Kidney epithelial cell (primary cell): ENCODE data around the gene ARSB. TPM values are rescaled to one million over a fixed set of nuclear protein-coding genes. Genes with fewer than 3 reads are reported as not detected.

Source experiments
- DNase-seq: peaks from one replicate; pipeline ENCODE4 v3.0.0-alpha.2; 2010; ENCODE audit warnings: low read depth
- H3K27me3 ChIP-seq: 2 replicates; pipeline ENCODE4 v1.6.0; 2011; ENCODE audit warnings: low read length; ENCODE audit not compliant: control insufficient read depth, insufficient read depth
- H3K36me3 ChIP-seq: 2 replicates; pipeline ENCODE4 v1.5.1; 2011; ENCODE audit warnings: low read length; ENCODE audit not compliant: control insufficient read depth, insufficient read depth
- H3K4me3 ChIP-seq: 2 replicates; pipeline ENCODE4 v1.5.1; 2011; ENCODE audit warnings: low read depth, mild to moderate bottlenecking, control low read depth, low read length
- total RNA-seq: library from RNA; depleted of rRNA; stranded (reverse); fragments of >200 nt; gene quantifications from 2 replicates; pipeline ENCODE4 v1.2.3, GENCODE V29; 2015
- TF ChIP-seq, protein P1 (sequence below): IDR thresholded peaks from 2 replicates; pipeline ENCODE4 v1.5.1; 2011; ENCODE audit warnings: mild to moderate bottlenecking, moderate library complexity, low read length, control low read depth, inconsistent platforms; ENCODE audit not compliant: insufficient read depth, poor library complexity, severe bottlenecking

ARSB gene
- total RNA-seq, 1 donor from 2014 or later, result 17.5 TPM

DNA sequence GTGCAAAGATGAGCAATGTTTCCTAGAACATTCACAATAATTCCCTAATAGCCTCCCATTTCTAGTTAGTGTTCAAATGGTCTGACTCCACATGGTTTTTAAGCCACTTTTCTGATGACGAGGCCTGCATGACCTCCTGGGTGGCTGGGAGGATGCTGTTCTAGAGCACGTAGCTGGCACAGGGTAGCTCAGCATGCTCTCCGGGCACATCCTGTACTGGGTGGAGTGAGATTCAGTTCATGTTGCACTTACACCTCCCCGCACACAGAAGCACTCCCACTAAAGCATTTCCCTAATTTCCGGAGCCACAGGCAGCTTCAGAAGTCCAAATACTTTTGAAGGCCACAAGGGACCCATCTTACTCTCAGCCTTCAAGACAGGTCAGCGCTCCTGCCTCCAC, 176.7 kb downstream of the ARSB start:
- TF ChIP-seq, protein P1, sequence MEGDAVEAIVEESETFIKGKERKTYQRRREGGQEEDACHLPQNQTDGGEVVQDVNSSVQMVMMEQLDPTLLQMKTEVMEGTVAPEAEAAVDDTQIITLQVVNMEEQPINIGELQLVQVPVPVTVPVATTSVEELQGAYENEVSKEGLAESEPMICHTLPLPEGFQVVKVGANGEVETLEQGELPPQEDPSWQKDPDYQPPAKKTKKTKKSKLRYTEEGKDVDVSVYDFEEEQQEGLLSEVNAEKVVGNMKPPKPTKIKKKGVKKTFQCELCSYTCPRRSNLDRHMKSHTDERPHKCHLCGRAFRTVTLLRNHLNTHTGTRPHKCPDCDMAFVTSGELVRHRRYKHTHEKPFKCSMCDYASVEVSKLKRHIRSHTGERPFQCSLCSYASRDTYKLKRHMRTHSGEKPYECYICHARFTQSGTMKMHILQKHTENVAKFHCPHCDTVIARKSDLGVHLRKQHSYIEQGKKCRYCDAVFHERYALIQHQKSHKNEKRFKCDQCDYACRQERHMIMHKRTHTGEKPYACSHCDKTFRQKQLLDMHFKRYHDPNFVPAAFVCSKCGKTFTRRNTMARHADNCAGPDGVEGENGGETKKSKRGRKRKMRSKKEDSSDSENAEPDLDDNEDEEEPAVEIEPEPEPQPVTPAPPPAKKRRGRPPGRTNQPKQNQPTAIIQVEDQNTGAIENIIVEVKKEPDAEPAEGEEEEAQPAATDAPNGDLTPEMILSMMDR, result no peak
- DNase-seq, result no peak
- Histone ChIP-seq H3K36me3 (no peaks in the 10 kb centered on the region), H3K4me3 (no peak overlapping the region), H3K27me3 (no peaks in the 10 kb centered on the region)

DNA sequence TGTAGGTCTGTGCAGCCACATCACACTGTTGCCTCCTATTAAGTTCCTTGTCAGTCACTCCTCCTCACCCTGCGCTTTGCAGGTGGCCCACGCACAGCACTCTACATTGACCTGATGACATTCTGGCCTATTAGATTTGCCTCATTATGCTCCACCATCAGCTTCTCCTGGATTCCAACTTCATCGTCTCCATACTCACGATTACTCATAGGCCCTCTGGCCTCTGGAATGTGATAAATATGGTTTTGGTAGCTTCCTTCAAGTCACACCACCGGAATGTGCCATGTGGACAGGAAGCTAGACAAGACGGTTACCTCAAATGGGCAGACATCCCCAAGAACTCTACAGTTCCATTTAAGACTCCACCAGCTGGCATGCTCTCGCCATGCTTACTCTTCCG, 178.6 kb downstream of the ARSB start:
- Histone ChIP-seq H3K36me3 (no peaks in the 10 kb centered on the region), H3K27me3 (no peaks in the 10 kb centered on the region), H3K4me3 (no peak overlapping the region)
- no peak for DNase-seq
- TF ChIP-seq, protein P1, result no peak

DNA sequence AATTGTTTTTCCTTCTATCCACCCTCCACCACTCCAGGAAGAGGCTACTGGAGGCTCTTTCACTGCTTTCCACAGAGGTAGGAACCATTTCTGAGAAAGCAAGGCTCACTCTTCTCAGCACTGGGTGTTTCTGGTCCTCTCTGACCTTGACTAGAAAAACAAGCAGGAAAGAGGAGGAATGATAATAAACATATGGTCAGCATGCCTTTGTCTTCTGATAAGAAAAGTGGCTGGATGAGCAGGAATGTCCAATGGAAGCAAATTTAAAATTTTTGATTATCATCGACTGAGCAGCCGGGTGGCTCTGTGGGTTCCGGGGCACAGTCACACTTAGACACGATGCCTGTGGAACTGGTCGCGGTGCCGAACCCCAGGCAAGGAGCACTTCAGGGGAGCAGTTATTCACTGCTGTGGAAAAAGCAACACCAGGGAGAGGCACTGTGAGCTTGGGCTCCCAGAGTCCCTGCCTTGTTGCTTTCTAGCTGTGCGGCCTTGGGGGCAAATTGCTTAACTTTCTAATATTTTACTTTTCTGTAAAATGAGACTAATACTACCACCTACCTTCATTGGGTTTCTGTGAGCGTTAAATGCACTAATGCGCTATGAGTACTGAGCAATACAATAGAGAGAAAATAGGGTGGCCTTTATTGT, 179.5 kb downstream of the ARSB start:
- Histone ChIP-seq H3K27me3 (no peaks in the 10 kb centered on the region), H3K36me3 (no peaks in the 10 kb centered on the region), H3K4me3 (no peak overlapping the region)
- DNase-seq, result no peak
- TF ChIP-seq, protein P1, result no peak

DNA sequence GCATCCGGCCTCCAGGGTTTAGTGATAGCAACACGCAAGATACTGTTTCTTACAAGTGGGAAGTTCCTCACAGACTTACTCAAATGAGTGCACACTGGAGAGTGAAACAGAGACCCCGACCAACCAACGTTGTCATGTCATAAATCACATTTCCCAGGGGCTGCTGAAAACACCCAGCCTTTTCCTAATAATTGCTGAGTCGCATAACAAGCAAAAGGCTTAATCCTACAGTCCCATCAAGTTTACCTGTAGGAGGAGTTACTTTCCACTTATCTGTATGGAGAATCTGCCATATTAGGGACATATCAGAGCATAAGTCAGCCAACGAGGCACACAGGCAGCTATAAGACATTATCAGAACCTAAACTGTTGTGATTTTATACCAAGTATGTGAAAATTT, 180.1 kb downstream of the ARSB start:
- no peak overlapping the region for H3K4me3 ChIP-seq
- DNase-seq, result no peak
- no peaks in the 10 kb centered on the region for H3K27me3 ChIP-seq
- TF ChIP-seq, protein P1, result no peak
- H3K36me3 ChIP-seq, result no peaks in the 10 kb centered on the region

DNA sequence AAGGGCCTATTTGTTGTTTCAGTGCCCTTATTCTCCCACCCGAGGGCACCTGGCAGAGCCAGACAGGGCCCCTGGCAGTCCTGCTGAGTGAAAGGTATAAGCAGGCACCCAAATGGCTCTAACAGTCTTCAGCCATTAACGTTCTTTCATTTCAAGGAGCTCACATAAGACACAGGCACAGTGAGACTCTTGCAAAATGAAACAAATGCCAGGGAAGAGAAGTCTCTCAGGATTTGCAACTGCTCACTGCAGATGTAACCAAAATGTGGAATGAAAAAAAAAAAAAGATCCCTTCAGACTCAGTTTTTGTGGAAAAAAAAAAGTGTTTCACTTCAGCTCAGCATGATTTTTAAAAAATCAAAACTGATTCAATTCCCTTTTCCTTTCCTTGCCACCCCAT, 181.2 kb downstream of the ARSB start:
- TF ChIP-seq, protein P1, result no peak
- DNase-seq, result no peak
- no peak overlapping the region for H3K4me3 ChIP-seq
- no peaks in the 10 kb centered on the region for H3K36me3 ChIP-seq
- H3K27me3 ChIP-seq, result no peaks in the 10 kb centered on the region

DNA sequence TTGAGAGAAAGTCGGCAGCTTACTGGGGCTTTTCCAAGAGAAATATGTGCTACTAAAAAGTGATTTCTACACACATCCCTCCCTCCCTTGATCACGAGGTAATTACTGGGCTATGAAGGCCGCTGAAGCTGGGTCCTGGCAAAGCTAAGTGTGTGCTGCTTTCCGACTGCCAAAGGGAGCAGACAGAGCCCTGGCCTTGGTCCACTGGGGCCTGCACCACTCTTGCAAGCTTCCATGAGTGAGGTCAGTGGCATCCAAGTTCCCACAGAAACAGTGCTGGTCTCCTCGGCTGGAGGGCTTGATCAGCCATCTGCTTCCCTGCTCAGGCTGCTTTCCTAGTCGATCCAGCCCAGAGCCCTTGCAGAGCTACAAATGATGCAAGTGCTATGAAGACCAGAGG, 181.8 kb downstream of the ARSB start:
- TF ChIP-seq, protein P1, result no peak
- Histone ChIP-seq H3K4me3 (no peak overlapping the region), H3K27me3 (no peaks in the 10 kb centered on the region), H3K36me3 (no peaks in the 10 kb centered on the region)
- DNase-seq, result no peak
